Parathyroid adenoma (tissue), 2 donors: ENCODE data around the gene CFAP97D2.

Source experiments
- H2AFZ ChIP-seq: fragments of 300-600 bp; sonication (generic); one replicate; pipeline ENCODE4 v1.7.0; 2017; ENCODE audit warnings: antibody characterized with exemption, mild to moderate bottlenecking
- H3K27ac ChIP-seq: fragments of 300-600 bp; sonication (generic); one replicate; pipeline ENCODE4 v1.7.0; 2017
- H3K27me3 ChIP-seq: fragments of 300-600 bp; sonication (generic); one replicate; pipeline ENCODE4 v1.7.0; 2017; ENCODE audit warnings: low read length; ENCODE audit not compliant: control insufficient read depth, insufficient read depth
- H3K36me3 ChIP-seq: fragments of 300-600 bp; sonication (generic); one replicate; pipeline ENCODE4 v1.7.0; 2017; ENCODE audit warnings: low read length; ENCODE audit not compliant: control insufficient read depth, insufficient read depth
- H3K4me1 ChIP-seq: fragments of 300-600 bp; sonication (generic); one replicate; pipeline ENCODE4 v1.7.0; 2017; ENCODE audit warnings: control low read depth
- H3K4me2 ChIP-seq: fragments of 300-600 bp; sonication (generic); one replicate; pipeline ENCODE4 v1.7.0; 2017; ENCODE audit warnings: low read length
- H3K4me3 ChIP-seq: fragments of 300-600 bp; sonication (generic); one replicate; pipeline ENCODE4 v1.7.0; 2017; ENCODE audit warnings: low read depth, low read length
- H3K79me2 ChIP-seq: fragments of 300-600 bp; sonication (generic); one replicate; pipeline ENCODE4 v1.7.0; 2017; ENCODE audit warnings: control low read depth
- H3K9ac ChIP-seq: fragments of 300-600 bp; sonication (generic); one replicate; pipeline ENCODE4 v1.7.0; 2017; ENCODE audit warnings: mild to moderate bottlenecking
- H3K9me3 ChIP-seq: fragments of 300-600 bp; sonication (generic); one replicate; pipeline ENCODE4 v1.7.0; 2017; ENCODE audit warnings: low read length; ENCODE audit not compliant: control insufficient read depth
- CTCF ChIP-seq: fragments of 300-600 bp; sonication (generic); IDR thresholded peaks from one replicate; pipeline ENCODE4 v1.7.0; 2017; ENCODE audit warnings: antibody characterized with exemption, mild to moderate bottlenecking
- donor health status: primary hyperparathyroidism.

Gene CFAP97D2

GRCh38 chr13:114143806-114144605 lies 35.1 kb upstream of the CFAP97D2 start:
- Histone ChIP-seq H3K9ac (no peak overlapping the region), H3K4me2 (no peak overlapping the region), H2AFZ (no peak overlapping the region), H3K4me3 (no peak overlapping the region), H3K79me2 (no peaks in the 10 kb centered on the region), H3K9me3 (no peaks in the 10 kb centered on the region), H3K4me1 (no peaks in the 10 kb centered on the region), H3K36me3 (no peaks in the 10 kb centered on the region), H3K27ac (no peak overlapping the region), H3K27me3 (no peaks in the 10 kb centered on the region)
- TF ChIP-seq CTCF = no peak

DNA sequence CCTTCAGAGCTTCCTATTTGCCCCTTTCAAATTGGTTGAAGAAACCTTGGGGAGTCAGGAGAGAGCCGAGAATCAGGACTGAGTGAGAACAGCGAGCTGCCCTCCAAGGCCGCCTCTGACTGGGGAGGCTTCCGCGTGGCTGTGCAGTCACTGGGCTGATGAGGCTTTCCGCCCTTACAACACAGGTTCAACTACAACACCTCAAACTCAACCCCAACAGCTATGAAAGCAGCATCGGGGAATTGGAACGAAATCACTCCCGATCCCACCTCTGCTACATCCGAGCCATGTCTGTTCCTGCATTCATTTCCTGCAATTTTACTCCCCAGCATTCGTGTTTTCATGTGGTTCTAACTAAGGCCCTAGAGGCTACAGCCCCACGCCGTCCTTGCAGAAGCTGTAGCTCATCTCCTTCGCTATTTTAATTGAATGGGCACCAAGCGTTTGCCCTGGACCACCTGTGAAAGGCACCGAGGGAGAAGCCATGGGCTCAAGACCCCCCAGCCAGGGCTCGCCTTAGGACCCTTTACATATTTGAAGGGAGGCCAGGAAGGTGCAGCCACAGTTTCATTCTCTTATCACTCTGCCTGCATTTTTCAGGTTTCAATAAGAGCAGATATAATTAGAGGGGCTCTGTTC lies 34.3 kb upstream of the CFAP97D2 start:
- Histone ChIP-seq H3K27me3 (no peaks in the 10 kb centered on the region), H3K4me3 (no peak overlapping the region), H3K9me3 (no peaks in the 10 kb centered on the region), H3K9ac (no peak overlapping the region), H3K4me2 (no peak overlapping the region), H3K27ac (no peak overlapping the region), H2AFZ (no peak overlapping the region), H3K36me3 (no peaks in the 10 kb centered on the region), H3K79me2 (no peaks in the 10 kb centered on the region), H3K4me1 (no peaks in the 10 kb centered on the region)
- no peak for TF ChIP-seq CTCF

DNA sequence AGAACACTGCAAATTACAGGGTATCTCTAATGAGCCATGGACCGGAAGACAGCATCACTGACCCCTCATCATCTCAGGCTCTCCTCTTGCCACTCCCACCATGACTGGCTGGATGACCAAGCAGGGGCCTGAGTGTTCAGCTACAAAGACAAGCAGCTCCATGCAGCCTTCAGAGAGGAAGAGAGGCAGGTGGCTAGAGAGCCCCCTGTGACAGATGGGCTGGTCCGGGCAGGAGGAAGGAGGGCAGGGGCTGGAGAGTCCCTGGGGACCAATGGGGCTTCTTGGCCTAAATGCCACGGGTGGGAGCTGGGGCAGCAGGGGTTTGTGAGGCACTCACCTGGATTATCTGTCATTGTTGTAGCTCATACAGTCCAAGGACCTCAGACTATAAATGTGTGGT lies 33.8 kb upstream of the CFAP97D2 start:
- Histone ChIP-seq H3K9ac (no peak overlapping the region), H3K4me2 (no peak overlapping the region), H3K9me3 (no peaks in the 10 kb centered on the region), H2AFZ (no peak overlapping the region), H3K27ac (no peak overlapping the region), H3K36me3 (no peaks in the 10 kb centered on the region), H3K4me1 (no peaks in the 10 kb centered on the region), H3K27me3 (no peaks in the 10 kb centered on the region), H3K4me3 (no peak overlapping the region), H3K79me2 (no peaks in the 10 kb centered on the region)
- TF ChIP-seq CTCF = no peak

DNA sequence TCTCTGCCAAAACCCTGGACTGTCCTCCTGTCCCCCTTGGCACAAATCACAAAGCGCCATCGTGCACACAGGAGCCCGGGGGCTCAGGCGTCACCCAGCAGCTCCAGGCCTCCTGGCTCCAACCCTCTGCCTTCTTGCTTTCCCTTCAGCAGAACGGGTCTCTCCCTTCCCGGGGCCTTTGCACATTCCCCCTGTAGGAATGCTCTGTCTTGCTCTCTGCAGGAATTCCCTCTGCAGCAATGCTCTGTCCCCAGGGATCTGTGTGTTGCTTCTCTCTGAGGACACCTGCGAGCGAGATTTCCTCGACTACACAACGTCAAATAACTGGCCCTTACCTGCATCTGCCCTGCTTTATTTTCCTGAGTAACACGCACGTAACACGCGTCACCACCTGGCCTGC lies 33.3 kb upstream of the CFAP97D2 start:
- no peaks in the 10 kb centered on the region for H3K36me3 ChIP-seq
- no peak overlapping the region for H3K4me3 ChIP-seq
- no peak overlapping the region for H3K27ac ChIP-seq
- H3K9me3 ChIP-seq = no peaks in the 10 kb centered on the region
- no peaks in the 10 kb centered on the region for H3K27me3 ChIP-seq
- no peaks in the 10 kb centered on the region for H3K4me1 ChIP-seq
- no peak overlapping the region for H2AFZ ChIP-seq
- no peak for TF ChIP-seq CTCF
- no peaks in the 10 kb centered on the region for H3K79me2 ChIP-seq
- H3K9ac ChIP-seq = no peak overlapping the region
- H3K4me2 ChIP-seq = no peak overlapping the region
